ENCODE results near the gene TMEM120B.

GRCh38 chr12:121806546-121807423 lies 94.2 kb downstream of the TMEM120B start:
- TF ChIP-seq YY1 (IDR thresholded peaks at IDR 0.05; ENCODE audit: insufficient read depth, insufficient read length) (no peak), SUZ12 (IDR thresholded peaks at IDR 0.05; ENCODE audit: extremely low read depth, insufficient read depth, insufficient read length) (no peak), ZNF274 (IDR thresholded peaks at IDR 0.05; ENCODE audit: low read depth, low read length) (no peak)

Measured in NT2/D1 (cell line).